K562 (cell line): ENCODE measurements around the gene AIPL1. TPM values are rescaled to one million over a fixed set of nuclear protein-coding genes. Genes with fewer than 3 reads are reported as not detected.
A peak's percentile ranks its signal among the peaks of the same experiment; 100 is the strongest.

Experiments used
- CHD4 ChIP-seq: fragments of 200-600 bp; sonication (generic); IDR thresholded peaks from 3 replicates; pipeline ENCODE4 v1.6.1; 2012; ENCODE audit warnings: low read depth, mild to moderate bottlenecking, mixed read lengths, low read length, inconsistent platforms; ENCODE audit not compliant: insufficient read depth, insufficient replicate concordance, poor library complexity, severe bottlenecking
- ETV6 ChIP-seq, 3 experiments: fragments of 150-350 bp in 1 of 3; sonication (generic) in 1 of 3; formaldehyde crosslinking in 1 of 3; IDR thresholded peaks; 2 replicates each; pipeline versions ENCODE4 v1.6.1 to v1.8.0; 2014 to 2022; ENCODE audit warnings: borderline replicate concordance in 2 of 3, low read depth in 2 of 3, antibody characterized with exemption in 1 of 3, low read length in 1 of 3, mild to moderate bottlenecking in 1 of 3, missing genetic modification reagents in 1 of 3
- HDAC1 ChIP-seq, 2 experiments: fragments of 450-650 bp; IDR thresholded peaks; 2 replicates each; pipeline ENCODE4 v1.6.1; 2016 to 2017; ENCODE audit warnings: inconsistent platforms in 1 of 2, mild to moderate bottlenecking in 1 of 2, moderate library complexity in 1 of 2
- HDAC6 ChIP-seq: IDR thresholded peaks from 2 replicates; pipeline ENCODE4 v1.6.1; 2012; ENCODE audit warnings: low read depth, mild to moderate bottlenecking, control low read depth, inconsistent platforms, low read length, moderate library complexity
- RBM17 ChIP-seq: fragments of 200-400 bp; formaldehyde crosslinking; IDR thresholded peaks from 2 replicates; pipeline ENCODE4 v1.6.1; 2017; ENCODE audit warnings: low read depth, mild to moderate bottlenecking, low read length, borderline replicate concordance
- SMARCB1 ChIP-seq: IDR thresholded peaks from 2 replicates; pipeline ENCODE4 v1.6.1; 2011; ENCODE audit warnings: improper control_type of control experiment, low read depth; ENCODE audit not compliant: insufficient read length
- TFAM ChIP-seq: fragments of 250-450 bp; sonication (Bioruptor Pico); conservative IDR thresholded peaks from 2 replicates; pipeline ENCODE4 v1.5.0; 2021; ENCODE audit warnings: mild to moderate bottlenecking, moderate library complexity
- TGIF2 ChIP-seq: sonication (generic); formaldehyde crosslinking; IDR thresholded peaks from 2 replicates; pipeline ENCODE4 v1.8.1; 2022; ENCODE audit warnings: mild to moderate bottlenecking, missing genetic modification reagents, moderate library complexity
- U2AF2 ChIP-seq: fragments of 200-400 bp; formaldehyde crosslinking; optimal IDR thresholded peaks from 2 replicates; pipeline ENCODE3; 2017; ENCODE audit warnings: low read depth, mild to moderate bottlenecking, low read length
- ZNF197 ChIP-seq: fragments of 200-800 bp; sonication (Bioruptor generic); IDR thresholded peaks from 2 replicates; pipeline ENCODE4 v1.6.1; 2016; ENCODE audit warnings: low read depth, missing genetic modification characterization, missing compliant biosample characterization
- ZNF224 ChIP-seq: sonication (generic); formaldehyde crosslinking; IDR thresholded peaks from 2 replicates; pipeline ENCODE4 v1.8.0; 2022; ENCODE audit warnings: mild to moderate bottlenecking, missing genetic modification reagents
- polyA plus RNA-seq, 8 experiments: library from polyadenylated mRNA; depleted of rRNA in 4 of 8; stranded (reverse) in 5 of 8; unstranded in 3 of 8; fragments of >200 nt; fragmentation: Nextera tagmentation in 2 of 8; fragmentation: Illumina TruSeq in 1 of 8; extraction: Ambion mirVana in 2 of 8; extraction: Trizol in 1 of 8; gene quantifications; 2 replicates each; pipeline versions ENCODE4 v1.2.1 to v1.2.3, GENCODE V29; 2011 to 2014; ENCODE audit warnings: inconsistent platforms in 1 of 8, missing spikeins in 1 of 8
- total RNA-seq, 7 experiments: library from RNA; depleted of rRNA in 6 of 7; stranded (reverse); fragments of >200 nt in 6 of 7; fragmentation: Illumina TruSeq in 2 of 7; extraction: Trizol in 2 of 7; gene quantifications; 2 replicates each; pipeline versions ENCODE4 v1.2.1 to v1.2.3, GENCODE V29; 2011 to 2021; ENCODE audit warnings: low replicate concordance in 1 of 7
- TF ChIP-seq, protein P1 (sequence below), 2 experiments: fragments of 150-350 bp in 1 of 2; IDR thresholded peaks; 2 replicates each; pipeline ENCODE4 v1.6.1; 2012 to 2016; ENCODE audit warnings: low read depth in 2 of 2, low read length in 2 of 2, mild to moderate bottlenecking in 1 of 2, moderate library complexity in 1 of 2
- TF ChIP-seq, protein P2 (sequence below): fragments of 450-650 bp; IDR thresholded peaks from one replicate; pipeline ENCODE4 v1.6.1; 2018; ENCODE audit warnings: mild to moderate bottlenecking, moderate library complexity; ENCODE audit not compliant: partially characterized antibody
- TF ChIP-seq, protein P3 (sequence below): sonication (generic); formaldehyde crosslinking; IDR thresholded peaks from 2 replicates; pipeline ENCODE4 v1.8.1; 2023; ENCODE audit warnings: mild to moderate bottlenecking, missing genetic modification reagents, moderate library complexity
- TF ChIP-seq, protein P4 (sequence below): fragments of 150-350 bp; IDR thresholded peaks from 2 replicates; pipeline ENCODE4 v1.6.1; 2014; ENCODE audit warnings: low read depth, mild to moderate bottlenecking, low read length, borderline replicate concordance

AIPL1 gene
- total and polyA plus RNA-seq, 9 of the 15 experiments (the other 6 are each of a cell fraction or from before 2014, with no cell fraction given) = not detected

DNA sequence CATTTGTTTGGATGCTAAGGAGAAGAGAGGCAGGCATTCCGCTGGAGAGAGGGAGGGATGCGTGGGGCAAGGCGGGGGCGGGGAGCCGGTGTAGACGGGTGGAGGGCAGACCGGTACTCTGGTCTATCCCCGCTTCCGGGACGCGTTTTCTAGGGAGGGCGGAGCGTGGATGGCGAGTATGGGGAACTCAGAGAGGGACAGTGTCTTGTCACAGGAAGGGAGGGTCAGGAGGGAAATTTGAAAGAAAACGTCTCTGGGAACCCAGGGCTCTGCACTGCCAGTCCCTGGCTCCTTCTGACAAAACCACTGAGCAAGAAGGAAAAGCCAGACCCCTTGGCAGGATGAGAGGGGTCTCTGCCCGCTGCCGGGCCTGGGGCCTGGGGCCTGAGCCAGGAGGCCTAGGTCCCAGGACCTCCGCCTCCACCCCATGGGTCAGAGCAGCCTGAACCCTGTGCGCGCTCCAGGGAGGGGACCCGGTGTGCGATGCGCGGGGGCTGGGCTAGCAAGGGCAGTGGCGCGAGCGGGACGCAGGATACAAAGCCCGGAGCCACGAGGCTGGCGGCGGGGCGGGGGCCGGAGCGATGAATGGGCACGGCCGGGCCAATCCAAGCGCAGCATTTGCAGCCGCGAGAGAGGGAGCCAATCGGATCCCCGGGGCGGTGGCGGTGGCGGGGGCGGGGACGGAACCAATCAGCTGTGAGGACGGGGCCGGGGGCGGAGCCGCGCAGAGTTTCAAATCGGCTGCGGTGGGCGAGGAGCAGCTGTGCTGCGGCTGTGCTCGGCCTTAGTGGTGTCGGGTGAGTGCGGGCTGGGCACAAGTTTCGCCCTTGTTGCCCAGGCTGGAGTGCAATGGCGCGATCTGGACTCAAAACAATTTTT is 9.0 kb upstream of the AIPL1 start, which contains the start of gene PIMREG (continued):
- TF ChIP-seq HDAC6 (no peak), U2AF2 (no peak), CHD4 (no peak), TGIF2 (no peak), HDAC1 (IDR thresholded peaks at IDR 0.05) (peak in 1 of 2 experiments; percentile 70; a peak in 2 of 4 replicates), ETV6 (IDR thresholded peaks at IDR 0.05; ENCODE audit: borderline replicate concordance in 1 of 2, low read depth in 2 of 2, low read length in 1 of 2) (no peak), ETV6 (CRISPR knock-in tag; IDR thresholded peaks at IDR 0.05; ENCODE audit: borderline replicate concordance) (no peak), ZNF197 (no peak), TFAM (CRISPR knock-in tag) (no peak), ZNF224 (CRISPR knock-in tag) (no peak), RBM17 (no peak), SMARCB1 (no peak)
- TF ChIP-seq, protein P1, sequence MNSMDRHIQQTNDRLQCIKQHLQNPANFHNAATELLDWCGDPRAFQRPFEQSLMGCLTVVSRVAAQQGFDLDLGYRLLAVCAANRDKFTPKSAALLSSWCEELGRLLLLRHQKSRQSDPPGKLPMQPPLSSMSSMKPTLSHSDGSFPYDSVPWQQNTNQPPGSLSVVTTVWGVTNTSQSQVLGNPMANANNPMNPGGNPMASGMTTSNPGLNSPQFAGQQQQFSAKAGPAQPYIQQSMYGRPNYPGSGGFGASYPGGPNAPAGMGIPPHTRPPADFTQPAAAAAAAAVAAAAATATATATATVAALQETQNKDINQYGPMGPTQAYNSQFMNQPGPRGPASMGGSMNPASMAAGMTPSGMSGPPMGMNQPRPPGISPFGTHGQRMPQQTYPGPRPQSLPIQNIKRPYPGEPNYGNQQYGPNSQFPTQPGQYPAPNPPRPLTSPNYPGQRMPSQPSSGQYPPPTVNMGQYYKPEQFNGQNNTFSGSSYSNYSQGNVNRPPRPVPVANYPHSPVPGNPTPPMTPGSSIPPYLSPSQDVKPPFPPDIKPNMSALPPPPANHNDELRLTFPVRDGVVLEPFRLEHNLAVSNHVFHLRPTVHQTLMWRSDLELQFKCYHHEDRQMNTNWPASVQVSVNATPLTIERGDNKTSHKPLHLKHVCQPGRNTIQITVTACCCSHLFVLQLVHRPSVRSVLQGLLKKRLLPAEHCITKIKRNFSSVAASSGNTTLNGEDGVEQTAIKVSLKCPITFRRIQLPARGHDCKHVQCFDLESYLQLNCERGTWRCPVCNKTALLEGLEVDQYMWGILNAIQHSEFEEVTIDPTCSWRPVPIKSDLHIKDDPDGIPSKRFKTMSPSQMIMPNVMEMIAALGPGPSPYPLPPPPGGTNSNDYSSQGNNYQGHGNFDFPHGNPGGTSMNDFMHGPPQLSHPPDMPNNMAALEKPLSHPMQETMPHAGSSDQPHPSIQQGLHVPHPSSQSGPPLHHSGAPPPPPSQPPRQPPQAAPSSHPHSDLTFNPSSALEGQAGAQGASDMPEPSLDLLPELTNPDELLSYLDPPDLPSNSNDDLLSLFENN (IDR thresholded peaks at IDR 0.05; ENCODE audit: low read depth in 2 of 2, low read length in 2 of 2) = no peak
- TF ChIP-seq, protein P2, sequence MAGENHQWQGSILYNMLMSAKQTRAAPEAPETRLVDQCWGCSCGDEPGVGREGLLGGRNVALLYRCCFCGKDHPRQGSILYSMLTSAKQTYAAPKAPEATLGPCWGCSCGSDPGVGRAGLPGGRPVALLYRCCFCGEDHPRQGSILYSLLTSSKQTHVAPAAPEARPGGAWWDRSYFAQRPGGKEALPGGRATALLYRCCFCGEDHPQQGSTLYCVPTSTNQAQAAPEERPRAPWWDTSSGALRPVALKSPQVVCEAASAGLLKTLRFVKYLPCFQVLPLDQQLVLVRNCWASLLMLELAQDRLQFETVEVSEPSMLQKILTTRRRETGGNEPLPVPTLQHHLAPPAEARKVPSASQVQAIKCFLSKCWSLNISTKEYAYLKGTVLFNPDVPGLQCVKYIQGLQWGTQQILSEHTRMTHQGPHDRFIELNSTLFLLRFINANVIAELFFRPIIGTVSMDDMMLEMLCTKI = no peak
- TF ChIP-seq, protein P3, sequence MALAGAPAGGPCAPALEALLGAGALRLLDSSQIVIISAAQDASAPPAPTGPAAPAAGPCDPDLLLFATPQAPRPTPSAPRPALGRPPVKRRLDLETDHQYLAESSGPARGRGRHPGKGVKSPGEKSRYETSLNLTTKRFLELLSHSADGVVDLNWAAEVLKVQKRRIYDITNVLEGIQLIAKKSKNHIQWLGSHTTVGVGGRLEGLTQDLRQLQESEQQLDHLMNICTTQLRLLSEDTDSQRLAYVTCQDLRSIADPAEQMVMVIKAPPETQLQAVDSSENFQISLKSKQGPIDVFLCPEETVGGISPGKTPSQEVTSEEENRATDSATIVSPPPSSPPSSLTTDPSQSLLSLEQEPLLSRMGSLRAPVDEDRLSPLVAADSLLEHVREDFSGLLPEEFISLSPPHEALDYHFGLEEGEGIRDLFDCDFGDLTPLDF (CRISPR knock-in tag) = no peak
- TF ChIP-seq, protein P4, sequence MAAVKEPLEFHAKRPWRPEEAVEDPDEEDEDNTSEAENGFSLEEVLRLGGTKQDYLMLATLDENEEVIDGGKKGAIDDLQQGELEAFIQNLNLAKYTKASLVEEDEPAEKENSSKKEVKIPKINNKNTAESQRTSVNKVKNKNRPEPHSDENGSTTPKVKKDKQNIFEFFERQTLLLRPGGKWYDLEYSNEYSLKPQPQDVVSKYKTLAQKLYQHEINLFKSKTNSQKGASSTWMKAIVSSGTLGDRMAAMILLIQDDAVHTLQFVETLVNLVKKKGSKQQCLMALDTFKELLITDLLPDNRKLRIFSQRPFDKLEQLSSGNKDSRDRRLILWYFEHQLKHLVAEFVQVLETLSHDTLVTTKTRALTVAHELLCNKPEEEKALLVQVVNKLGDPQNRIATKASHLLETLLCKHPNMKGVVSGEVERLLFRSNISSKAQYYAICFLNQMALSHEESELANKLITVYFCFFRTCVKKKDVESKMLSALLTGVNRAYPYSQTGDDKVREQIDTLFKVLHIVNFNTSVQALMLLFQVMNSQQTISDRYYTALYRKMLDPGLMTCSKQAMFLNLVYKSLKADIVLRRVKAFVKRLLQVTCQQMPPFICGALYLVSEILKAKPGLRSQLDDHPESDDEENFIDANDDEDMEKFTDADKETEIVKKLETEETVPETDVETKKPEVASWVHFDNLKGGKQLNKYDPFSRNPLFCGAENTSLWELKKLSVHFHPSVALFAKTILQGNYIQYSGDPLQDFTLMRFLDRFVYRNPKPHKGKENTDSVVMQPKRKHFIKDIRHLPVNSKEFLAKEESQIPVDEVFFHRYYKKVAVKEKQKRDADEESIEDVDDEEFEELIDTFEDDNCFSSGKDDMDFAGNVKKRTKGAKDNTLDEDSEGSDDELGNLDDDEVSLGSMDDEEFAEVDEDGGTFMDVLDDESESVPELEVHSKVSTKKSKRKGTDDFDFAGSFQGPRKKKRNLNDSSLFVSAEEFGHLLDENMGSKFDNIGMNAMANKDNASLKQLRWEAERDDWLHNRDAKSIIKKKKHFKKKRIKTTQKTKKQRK = no peak
